Measurements from ENCODE around the gene NIPSNAP2. TPM values are rescaled to one million over a fixed set of nuclear protein-coding genes. Genes with fewer than 3 reads are reported as not detected.
"Not testable (repeated sequence)": the region's sequence is repeated elsewhere in the genome, so short reads cannot be mapped to it uniquely, and the experiment has no call there.

Gene NIPSNAP2
- total RNA-seq, 1 donor from 2014 or later, result 35.7 TPM

DNA sequence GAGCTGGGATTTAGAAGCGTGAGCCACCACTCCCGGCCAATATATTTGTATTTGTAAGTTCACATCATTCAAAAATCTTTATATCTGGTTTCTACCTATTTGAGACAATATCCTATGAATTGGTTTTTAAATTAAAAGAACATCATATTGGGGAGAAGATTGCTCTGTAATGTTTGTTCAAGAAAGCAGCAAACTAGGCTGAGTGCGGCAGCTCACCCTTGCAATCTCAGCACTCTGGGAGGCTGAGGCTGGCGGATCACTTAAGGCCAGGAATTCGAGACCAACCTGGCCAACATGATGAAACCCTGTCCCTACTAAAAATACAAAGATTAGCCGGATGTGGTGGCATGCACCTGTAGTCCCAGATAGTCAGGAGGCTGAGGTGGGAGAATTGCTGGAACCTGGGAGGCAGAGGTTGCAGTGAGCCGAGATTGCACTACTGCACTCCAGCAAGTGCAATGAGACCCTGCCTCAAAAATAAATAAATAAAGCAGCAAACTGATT, 9.4 kb downstream of the NIPSNAP2 start:
- intact Hi-C loops (cut with micrococcal nuclease), result no loop called here

DNA sequence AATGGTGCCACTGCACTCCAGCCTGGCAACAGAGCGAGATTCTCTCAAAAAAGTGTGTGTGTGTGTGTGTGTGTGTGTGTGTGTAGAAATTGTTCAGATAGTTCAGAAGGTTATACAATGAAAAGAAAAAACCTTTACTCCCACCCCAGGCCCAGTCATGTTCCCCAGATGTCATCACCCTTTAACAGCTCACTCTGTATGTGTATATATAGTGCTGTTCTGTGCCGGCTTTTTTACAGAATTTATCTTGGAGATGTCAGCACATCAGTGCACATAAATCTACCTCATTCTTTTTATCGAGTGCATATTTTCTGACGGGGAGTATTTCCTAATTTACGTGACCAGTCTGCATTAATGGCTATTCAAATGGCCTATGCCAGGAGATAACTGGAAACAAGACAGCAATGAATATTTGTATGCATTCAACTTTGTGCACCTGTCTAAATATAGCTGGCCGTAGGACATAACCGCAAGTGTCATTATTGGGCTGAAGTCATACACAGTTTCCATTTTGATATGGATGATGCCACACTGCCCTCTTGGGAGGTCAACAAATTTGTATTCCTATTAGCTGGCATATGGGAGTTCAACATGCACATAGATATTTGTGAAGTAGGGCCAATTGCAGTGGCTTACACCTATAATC, 11.7 kb downstream of the NIPSNAP2 start:
- intact Hi-C loops (cut with micrococcal nuclease), result no loop called here

DNA sequence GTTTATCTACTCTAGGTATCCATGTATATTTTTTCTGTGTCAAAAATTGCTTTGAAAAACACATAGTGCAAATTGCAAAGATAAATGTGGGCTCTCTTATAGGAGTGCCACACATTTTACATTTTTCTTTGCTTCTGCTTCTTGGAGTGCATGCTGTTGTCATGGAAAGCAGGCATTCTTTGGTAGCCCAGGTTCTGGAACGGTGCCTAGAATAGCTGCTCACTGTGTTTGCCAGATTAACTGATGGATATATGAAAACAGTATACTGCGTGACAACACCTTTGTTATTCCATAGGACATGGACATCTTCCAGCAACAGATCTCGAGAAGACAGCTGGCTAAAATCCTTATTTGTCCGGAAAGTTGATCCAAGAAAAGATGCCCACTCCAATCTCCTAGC, 13.4 kb downstream of the NIPSNAP2 start:
- intact Hi-C loops (cut with micrococcal nuclease), result no loop called here

DNA sequence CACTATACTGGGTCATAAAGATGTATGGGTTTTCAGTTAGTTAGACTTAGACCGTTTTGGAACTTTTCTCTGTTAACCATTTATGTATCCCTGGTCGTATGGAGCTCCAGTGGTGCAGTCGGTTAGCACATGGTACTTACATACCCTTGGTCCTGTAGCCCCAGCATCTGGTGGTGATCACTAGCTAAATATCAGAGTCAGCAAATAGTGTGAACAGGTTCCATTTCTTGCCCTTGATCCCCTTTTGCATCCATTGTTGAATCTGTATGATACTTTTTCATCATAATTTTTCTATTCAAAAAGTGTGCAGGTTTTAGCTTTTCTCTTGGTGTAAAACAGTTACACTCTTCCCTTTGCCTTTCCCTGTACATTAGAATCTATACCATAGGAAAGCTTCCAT, 15.9 kb downstream of the NIPSNAP2 start:
- intact Hi-C loops (cut with micrococcal nuclease), result no loop called here

DNA sequence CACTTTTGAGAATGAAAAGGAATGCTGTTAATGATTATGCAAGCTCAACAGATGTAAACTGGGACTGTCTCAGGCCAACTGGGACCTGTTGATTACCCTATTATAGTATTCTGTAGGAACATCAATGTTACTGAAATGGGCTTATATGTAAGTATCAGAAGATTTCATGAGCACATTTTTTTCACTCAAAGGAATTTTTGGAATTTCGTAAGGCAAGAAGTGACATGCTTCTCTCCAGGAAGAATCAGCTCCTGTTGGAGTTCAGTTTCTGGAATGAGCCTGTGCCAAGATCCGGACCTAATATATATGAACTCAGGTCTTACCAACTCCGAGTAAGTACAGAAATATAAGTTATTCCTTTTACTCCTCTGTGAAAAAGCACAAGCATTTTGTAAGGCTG, 19.2 kb downstream of the NIPSNAP2 start:
- intact Hi-C loops (cut with micrococcal nuclease), result no loop called here

DNA sequence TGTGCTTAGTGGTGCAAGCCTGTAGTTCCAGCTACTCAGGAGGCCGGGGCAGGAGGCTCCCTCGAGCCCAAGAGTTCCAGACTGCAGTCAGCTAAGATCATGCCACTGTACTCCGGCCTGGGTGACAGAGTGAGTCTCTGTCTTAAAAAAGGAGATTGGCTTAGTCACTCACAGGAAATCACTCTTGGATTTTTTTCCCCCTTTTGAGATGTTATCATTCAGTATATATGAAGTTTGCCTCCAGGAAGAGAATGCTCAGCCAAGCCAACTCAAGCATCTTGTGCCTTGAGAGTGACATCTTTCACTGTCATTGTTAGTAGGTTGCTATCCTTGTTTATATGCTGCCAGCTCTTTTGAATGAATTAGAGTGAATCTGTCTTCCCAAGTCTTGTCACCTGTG, 28.0 kb downstream of the NIPSNAP2 start:
- intact Hi-C loops (cut with micrococcal nuclease), result no loop called here

DNA sequence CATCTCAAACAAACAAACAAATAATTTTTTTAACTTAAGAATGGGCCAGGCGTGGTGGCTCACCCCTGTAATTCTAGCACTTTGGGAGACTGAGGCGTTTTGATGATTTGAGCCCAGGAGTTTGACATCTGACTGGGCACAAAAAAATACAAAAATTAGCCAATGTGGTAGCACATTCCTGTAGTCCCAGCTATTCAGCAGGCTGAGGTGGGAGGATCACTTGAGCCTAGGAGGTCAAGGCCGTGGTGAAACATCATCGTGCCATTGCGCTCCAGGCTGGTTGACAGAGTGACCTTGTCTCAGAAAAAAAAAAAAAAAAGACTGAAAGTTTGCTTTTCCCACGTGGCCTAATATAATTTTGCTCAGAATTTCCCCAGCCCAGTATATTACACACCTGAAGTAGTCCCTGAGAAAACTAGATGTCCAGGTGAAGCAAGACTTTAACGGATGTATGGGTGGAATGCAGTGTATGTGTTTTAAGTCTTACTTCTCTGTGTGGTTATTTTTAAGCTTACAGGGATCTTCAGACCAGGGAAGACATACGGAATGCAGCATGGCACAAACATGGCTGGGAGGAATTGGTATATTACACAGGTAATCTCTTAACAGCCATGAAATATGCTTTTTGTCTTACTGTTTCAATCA, 32.6 kb downstream of the NIPSNAP2 start:
- intact Hi-C loops (cut with micrococcal nuclease), result no loop called here

DNA sequence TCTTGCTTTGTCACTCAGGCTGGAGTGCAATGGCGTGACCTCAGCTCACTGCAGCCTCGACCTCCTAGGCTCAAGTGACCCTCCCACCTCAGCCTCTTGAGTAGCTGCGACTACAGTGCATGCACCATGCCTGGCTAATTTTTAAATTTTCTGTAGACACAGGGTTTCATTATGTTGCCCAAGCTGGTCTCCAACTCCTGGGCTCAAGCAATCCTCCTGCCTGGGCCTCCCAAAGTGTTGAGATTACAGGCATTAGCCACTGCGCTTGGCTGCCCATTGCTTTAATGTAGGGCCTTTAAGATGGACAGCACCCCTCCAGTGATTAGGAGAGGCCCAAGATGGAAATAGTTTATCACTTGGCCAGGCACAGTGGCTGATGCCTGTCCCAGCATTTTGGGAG, 39.4 kb downstream of the NIPSNAP2 start:
- intact Hi-C loops (cut with micrococcal nuclease), result loop anchor here (2.0 kb wide), 1 partner anchor 39 kb away; the partner anchor contains the start of gene NIPSNAP2

DNA sequence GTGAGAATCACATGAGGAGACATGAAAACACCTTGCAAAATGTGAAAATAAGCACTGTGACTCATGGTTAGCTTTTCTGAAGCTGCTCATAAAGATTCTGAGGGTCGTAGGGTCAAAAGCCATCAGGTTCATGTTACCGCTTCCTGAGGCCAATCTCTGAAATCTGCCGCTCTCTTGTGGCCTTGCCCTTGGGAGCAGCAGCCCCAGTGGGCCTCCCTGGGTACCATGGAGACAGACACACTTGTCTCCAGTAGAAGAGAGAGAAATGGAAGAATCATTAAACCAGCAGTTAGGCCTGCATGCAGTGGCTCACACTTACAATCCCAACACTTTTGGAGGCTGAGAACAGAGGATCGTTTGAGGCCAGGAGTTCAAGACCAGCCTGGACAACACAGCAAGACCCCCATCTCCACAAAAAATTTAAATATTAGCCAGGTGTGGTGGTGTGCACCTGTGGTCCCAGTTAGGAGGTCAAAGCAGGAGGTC, 42.8 kb downstream of the NIPSNAP2 start:
- intact Hi-C loops (cut with micrococcal nuclease), result loop anchor here (2.0 kb wide), 1 partner anchor 28 kb away; no protein-coding TSS in a partner anchor

DNA sequence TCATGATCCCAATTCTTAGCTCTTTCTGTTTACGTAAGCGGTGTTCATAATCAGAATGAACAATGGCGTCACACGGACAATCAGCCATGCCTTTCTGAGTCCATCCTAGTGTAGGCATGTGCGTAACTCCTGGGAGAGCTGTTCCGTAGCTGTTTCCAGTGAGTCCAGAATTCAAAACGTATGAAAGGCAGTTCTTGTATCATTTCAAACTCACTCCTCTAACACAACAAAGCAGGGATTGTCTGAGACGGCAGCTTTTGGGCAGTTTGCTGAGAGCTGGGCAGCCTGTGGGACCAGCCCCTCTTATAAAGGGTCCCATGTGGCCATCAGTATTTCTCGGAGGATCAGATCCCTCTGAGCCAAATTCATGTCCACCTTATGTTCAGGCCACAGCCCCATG, 43.5 kb downstream of the NIPSNAP2 start:
- intact Hi-C loops (cut with micrococcal nuclease), result loop anchor here (2.0 kb wide), 1 partner anchor 27 kb away; no protein-coding TSS in a partner anchor

DNA sequence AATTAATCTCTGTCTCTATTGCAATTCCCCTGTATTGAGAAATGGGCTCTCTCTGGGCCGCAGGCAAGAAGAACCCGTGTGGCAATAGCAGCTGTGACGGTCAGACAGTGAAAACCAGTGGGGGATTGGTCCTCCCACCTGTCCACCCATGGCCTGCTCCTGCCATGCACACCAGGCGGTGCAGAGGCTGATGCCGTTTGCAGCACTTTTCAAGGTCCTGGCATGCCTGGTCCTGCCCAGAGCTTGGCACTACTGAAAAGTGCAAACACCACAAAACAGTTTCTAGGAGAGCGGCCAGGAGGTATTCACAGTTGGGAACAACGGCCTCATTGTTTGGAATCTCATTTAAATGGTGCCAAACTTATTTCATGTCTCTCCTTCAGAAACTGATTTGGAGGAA, 45.3 kb downstream of the NIPSNAP2 start:
- intact Hi-C loops (cut with micrococcal nuclease), result no loop called here

DNA sequence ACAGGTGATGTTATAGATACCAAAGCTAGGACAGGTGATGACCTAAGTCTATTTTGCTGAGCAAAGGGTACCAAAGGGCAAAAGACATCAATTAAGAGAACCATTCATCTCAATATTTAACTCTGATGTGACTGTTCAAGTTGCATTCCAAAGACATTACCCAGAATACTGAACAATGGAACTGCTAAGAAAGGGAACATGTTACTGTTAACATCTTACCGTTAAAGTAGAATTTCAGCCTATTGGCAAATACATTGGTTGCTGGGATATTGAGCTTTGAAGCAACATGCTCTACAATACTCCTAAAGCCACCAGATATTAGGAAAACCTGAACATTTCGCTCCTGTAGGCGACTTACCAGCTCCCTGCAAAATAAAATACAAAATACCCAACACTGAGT, 52.6 kb downstream of the NIPSNAP2 start:
- intact Hi-C loops (cut with micrococcal nuclease), result not testable (repeated sequence)

DNA sequence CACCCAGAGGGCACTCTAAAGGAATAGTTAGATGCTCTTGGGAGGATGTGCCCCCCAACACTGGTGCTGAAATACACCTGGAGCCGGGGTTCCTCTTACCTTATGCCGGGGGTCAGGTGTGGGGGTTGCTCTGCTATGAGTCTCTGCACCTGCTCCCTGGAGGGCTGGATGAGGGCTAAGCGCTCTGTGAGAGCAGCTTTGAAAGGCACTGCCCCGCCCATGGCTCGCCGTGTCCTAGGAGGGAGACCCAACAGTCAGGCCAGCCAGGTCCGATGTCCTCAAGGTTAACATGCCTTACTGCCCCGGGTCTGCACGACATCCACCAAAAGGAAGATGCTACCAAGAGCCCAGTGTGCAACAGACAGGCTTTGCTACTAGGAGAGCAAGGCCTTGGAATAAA, 55.1 kb downstream of the NIPSNAP2 start:
- intact Hi-C loops (cut with micrococcal nuclease), result no loop called here

DNA sequence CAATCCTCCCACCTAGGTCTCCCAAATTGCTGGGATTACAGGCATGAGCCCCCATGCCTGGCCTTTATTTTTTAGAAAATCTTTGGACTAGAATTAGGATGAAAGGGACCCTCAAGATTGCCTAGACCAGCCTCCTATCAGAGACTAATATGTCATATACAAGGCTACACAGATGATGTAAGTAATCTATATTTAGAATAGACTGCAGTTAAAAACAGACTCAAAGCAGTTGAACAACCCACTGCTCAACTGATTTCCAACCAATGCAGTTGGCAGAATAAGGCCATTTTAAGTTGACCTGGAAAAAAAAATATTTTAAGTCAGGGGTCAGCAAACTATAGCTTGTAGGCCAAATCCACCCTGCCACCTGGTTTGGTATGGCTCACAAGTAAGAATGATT, 59.1 kb downstream of the NIPSNAP2 start:
- intact Hi-C loops (cut with micrococcal nuclease), result no loop called here

DNA sequence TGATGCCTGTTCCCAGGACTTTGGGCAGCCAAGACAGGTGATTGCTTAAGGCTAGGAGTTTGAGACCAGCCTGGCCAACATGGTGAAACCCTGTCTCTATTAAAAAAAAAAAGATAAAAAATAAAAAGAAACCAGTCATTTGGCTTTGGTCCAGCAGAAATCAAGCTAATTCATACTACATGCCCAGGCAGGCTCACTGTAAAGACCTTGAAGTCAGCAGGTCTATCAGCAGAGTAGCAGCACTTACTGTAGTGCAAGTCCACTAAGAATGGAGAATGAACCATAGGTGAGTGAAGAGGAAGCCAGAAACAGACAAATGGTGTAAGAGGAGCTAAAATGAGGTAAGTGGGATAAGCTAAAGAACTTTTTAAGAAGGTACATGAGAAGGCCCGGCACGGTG, 62.2 kb downstream of the NIPSNAP2 start:
- intact Hi-C loops (cut with micrococcal nuclease), result no loop called here

DNA sequence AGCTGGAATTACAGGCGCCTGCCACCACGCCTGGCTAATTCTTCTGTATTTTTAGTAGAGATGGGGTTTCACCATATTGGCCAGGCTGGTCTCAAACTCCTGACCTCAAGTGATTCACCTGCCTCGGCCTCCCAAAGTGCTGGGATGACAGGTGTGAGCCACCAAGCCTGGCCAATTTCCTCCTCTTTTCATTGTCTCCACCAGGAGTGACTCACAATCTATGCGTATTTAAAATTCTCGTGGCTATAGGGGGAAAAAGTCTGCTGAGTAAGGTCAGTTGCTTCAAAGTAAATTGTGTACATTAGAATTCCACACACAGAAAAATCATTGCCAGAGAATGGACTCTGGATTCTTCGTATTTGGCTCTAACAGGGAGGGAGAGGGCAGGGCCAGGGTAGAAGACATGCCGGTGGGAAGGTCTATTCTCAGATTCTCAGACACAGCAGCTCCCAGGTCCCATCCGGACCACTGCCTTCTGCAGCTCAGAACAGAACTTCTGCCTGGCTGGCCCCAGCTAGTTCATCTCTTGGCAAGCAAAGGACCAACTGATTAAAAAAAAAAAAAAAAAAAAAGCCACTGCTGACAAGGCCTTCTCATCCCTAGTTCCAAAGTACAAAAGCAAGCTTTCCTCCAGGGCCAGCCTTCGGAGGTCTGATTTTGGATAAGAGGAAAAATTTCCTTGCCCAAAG, 64.7 kb downstream of the NIPSNAP2 start:
- intact Hi-C loops (cut with micrococcal nuclease), result no loop called here

DNA sequence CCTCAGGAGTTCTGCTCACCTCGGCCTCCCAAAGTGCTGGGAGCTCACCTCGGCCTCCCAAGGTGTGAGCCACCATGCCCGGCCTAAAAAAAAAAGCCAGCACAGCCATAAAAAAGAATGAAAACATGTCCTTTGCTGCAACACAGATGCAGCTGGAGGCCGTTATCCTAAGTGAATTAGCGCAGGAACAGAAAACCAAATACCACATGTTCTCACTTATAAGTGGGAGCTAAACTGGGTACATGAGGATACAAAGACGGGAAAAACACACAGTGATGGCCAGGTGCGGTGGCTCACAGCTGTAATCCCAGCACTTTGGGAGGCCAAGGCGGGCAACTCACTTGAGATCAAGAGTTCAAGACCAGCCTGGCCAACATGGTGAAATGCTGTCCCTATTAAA, 66.0 kb downstream of the NIPSNAP2 start:
- intact Hi-C loops (cut with micrococcal nuclease), result no loop called here

DNA sequence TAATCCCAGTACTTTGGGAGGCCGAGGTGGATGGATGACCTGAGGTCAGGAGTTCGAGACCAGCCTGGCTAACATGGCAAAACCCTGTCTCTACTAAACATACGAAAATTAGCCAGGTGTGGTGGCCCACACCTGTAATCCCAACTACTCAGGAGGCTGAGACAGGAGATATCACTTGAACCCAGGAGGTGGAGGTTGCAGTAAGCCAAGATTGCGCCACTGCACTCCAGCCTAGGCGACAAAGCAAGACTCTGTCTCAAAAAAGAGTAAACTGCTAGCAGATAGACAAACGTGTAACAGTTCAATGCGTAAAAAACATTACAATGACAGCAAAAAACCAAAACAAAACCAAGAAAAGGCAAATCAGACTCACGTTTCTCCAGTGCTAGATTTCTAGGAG, 67.2 kb downstream of the NIPSNAP2 start:
- intact Hi-C loops (cut with micrococcal nuclease), result not testable (repeated sequence)

DNA sequence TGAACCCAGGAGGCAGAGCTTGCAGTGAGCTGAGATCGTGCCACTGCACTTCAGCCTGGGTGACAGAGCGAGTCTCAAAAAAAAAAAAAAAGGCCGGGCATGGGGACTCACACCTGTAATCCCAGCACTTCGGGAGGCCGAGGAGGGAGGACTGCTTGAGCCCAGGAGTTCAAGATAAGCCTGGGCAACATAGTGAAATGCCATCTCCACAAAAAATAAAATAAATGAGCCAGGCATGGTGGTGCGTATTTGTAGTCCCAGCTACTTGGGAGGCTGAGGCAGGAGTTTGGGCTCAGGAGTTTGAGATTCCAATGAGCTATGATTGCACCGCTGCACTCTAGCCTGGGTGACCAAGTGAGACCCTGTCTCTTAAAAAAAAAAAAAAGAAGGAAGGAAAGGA, 68.2 kb downstream of the NIPSNAP2 start:
- intact Hi-C loops (cut with micrococcal nuclease), result not testable (repeated sequence)

DNA sequence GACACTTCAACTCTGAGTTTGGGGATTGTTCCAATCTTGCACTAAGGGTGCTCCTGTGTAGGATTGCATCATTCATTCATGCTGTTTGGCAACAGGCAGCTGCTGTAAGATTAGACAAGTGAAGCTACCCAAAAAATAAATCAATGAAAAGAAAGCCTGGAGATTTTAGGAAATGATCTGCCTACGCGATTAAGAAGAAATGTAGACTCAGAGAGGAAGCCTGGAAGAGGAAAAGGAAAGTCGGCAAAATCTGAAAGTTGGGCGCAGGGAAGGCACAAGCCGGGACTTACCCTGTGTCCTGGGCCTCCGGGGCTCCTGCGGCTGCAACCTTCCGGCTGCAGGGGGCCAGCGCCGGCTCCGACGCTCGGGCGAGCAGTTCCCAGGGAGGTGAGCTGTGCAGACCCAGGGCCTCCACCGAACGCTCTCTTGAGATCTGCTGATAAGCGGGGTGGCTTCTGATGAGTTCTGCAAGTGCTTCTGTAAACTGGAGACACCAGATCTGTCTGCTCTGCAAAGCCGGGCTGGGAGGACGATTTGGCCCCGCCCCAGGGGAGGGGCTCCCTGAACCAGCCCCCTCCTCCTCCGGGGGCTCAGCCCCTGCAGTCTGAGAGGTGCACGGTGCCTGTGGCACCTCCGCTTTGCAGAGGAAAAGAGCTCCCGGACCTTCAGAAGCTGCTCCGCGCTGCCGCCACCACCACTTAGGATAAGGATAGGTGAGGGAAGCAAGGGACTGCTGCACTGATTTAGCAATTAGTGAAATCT, 69.5 kb downstream of the NIPSNAP2 start:
- intact Hi-C loops (cut with micrococcal nuclease), result loop anchor here (1.0 to 2.0 kb wide), 7 partner anchors 17 to 147 kb away; partner anchors contain the start of genes CCT6A, CHCHD2, MRPS17 and NIPSNAP2

DNA sequence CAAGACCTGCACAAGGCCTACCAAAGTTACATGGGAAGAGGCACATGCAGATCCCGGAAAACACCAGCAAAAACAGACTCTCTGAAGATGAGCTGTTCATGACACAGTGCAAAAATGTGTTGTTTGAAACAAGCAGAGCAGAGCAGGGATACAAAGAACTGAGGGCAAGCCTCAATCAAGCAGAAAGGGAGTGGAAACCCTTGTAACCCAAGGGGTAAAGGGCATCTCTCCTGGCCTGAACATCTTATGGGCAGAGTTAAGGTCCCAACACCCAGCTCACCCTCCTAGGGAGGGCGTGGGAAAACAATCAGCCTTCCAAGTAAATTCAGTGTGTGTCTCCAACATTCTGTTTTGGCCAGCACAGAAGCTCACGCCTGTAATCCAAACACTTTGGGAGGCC, 76.3 kb downstream of the NIPSNAP2 start:
- intact Hi-C loops (cut with micrococcal nuclease), result no loop called here

Data from T-helper 1 cell treated with Interleukin-12 subunit alpha and Interleukin-12 subunit beta and Interleukin-4 antibody, amounts not matched to agents 30 ng/mL and 1 ng/mL, for 36 hours (primary cell).